PC-3 (cell line): ENCODE measurements around the gene HOXB1. TPM values are rescaled to one million over a fixed set of nuclear protein-coding genes. Genes with fewer than 3 reads are reported as not detected.

Source experiments
- ATAC-seq: fragments of 200-7000 bp; cut with Tn5 transposase; 2 replicates; pipeline ENCODE4 v1.9.1; 2020; ENCODE audit warnings: mild to moderate bottlenecking, moderate library complexity
- BruUV-seq: library from RNA; stranded (reverse); fragments of 400-500 nt; replicated peaks from 2 replicates; lab custom pipeline; 2021; lab: Mats Ljungman, UMichigan
- CTCF ChIA-PET: fragments of 300-600 bp; sonication (Branson Sonifier 250); formaldehyde crosslinking; loops from one replicate; lab custom pipeline; 2022; ENCODE audit warnings: antibody characterized with exemption; lab: Charles Lee
- POLR2A ChIA-PET: fragments of 300-600 bp; sonication (Branson Sonifier 250); formaldehyde crosslinking; loops from one replicate; lab custom pipeline; 2022; ENCODE audit warnings: antibody characterized with exemption; ENCODE audit not compliant: unreplicated experiment; lab: Charles Lee
- DNase-seq: peaks from one replicate; pipeline ENCODE4 v3.0.0-alpha.2; 2015
- H2AFZ ChIP-seq: fragments of 300-600 bp; sonication (generic); 2 replicates; pipeline ENCODE4 v1.6.0; 2016; ENCODE audit warnings: antibody characterized with exemption, low read length
- H3F3A ChIP-seq: fragments of 300-600 bp; sonication (generic); one replicate; pipeline ENCODE4 v1.6.0; 2017; ENCODE audit warnings: antibody characterized with exemption, low read length, control low read depth, mild to moderate bottlenecking; ENCODE audit not compliant: unreplicated experiment
- H3K27ac ChIP-seq: fragments of 300-600 bp; sonication (generic); 2 replicates; pipeline ENCODE4 v1.5.1; 2016; ENCODE audit warnings: mild to moderate bottlenecking, low read length
- H3K27me3 ChIP-seq: fragments of 300-600 bp; sonication (generic); 2 replicates; pipeline ENCODE4 v1.6.1; 2016; ENCODE audit warnings: low read length, mixed read lengths
- H3K36me3 ChIP-seq: fragments of 300-600 bp; sonication (generic); 2 replicates; pipeline ENCODE4 v1.6.1; 2016; ENCODE audit warnings: low read depth, mixed run types, low read length, mixed read lengths
- H3K4me1 ChIP-seq: fragments of 300-600 bp; sonication (generic); 2 replicates; pipeline ENCODE4 v1.5.1; 2016; ENCODE audit warnings: low read length; ENCODE audit not compliant: insufficient read depth
- H3K4me2 ChIP-seq: fragments of 300-600 bp; sonication (generic); 2 replicates; pipeline ENCODE4 v1.6.0; 2016; ENCODE audit warnings: low read length
- H3K4me3 ChIP-seq: fragments of 300-600 bp; sonication (generic); 2 replicates; pipeline ENCODE4 v1.5.1; 2016; ENCODE audit warnings: mild to moderate bottlenecking, low read length, mixed read lengths
- H3K79me2 ChIP-seq: fragments of 300-600 bp; sonication (generic); 2 replicates; pipeline ENCODE4 v1.6.1; 2017; ENCODE audit warnings: low read length, mixed read lengths
- H3K9ac ChIP-seq: fragments of 300-600 bp; sonication (generic); 2 replicates; pipeline ENCODE4 v1.6.0; 2016; ENCODE audit warnings: mild to moderate bottlenecking, low read length
- H3K9me2 ChIP-seq: fragments of 300-600 bp; sonication (generic); replicated peaks from 2 replicates; pipeline ENCODE4 v1.6.1; 2016; ENCODE audit warnings: mixed run types, low read length, mixed read lengths
- H3K9me3 ChIP-seq: fragments of 300-600 bp; sonication (generic); 2 replicates; pipeline ENCODE4 v1.6.1; 2016; ENCODE audit warnings: low read length, mixed read lengths
- H4K20me1 ChIP-seq: fragments of 300-600 bp; sonication (generic); 2 replicates; pipeline ENCODE4 v1.6.1; 2016; ENCODE audit warnings: low read length, mixed read lengths
- CTCF ChIP-seq: fragments of 300-600 bp; sonication (generic); conservative IDR thresholded peaks from 2 replicates; pipeline ENCODE4 v1.5.1; 2017; ENCODE audit warnings: antibody characterized with exemption, low read depth, mild to moderate bottlenecking, low read length
- EZH2 ChIP-seq: fragments of 300-600 bp; sonication (generic); IDR thresholded peaks from one replicate; pipeline ENCODE4 v1.6.1; 2017; ENCODE audit warnings: antibody characterized with exemption, mild to moderate bottlenecking, low read length; ENCODE audit not compliant: unreplicated experiment
- EZH2phosphoT487 ChIP-seq: fragments of 300-600 bp; sonication (generic); IDR thresholded peaks from 2 replicates; pipeline ENCODE4 v1.6.1; 2018; ENCODE audit warnings: mild to moderate bottlenecking, antibody characterized with exemption, low read length, borderline replicate concordance
- intact Hi-C: fragments of 100-400 bp; cut with micrococcal nuclease; formaldehyde crosslinking; loops from 2 replicates; pipeline ENCODE4 v1.9.0; 2023
- total RNA-seq: library from RNA; depleted of rRNA; stranded (reverse); fragments of >200 nt; gene quantifications from 2 replicates; pipeline ENCODE4 v1.2.3, GENCODE V29; 2014

Gene HOXB1
- total RNA-seq, 1 experiment from 2014 or later = not detected

- H3K9me3 ChIP-seq = no peaks in the 10 kb centered on the region
- CTCF ChIA-PET = interaction anchor here (0.7 kb wide), 1 partner anchor 108 kb away, joined by 10 read pairs; no protein-coding TSS in a partner anchor
- H4K20me1 ChIP-seq = no peaks in the 10 kb centered on the region
- peaks cover 59% of the 10 kb centered on the region for H3K4me1 ChIP-seq
- H2AFZ ChIP-seq = no peak overlapping the region
- intact Hi-C loops = loop anchor here (10.0 kb wide), 1 partner anchor 460 kb away; no protein-coding TSS in a partner anchor
- peak overlapping the region; percentile 22; the same call in 1 of the 2 replicates for H3K4me3 ChIP-seq
- no peak for TF ChIP-seq EZH2phosphoT487
- no peak for TF ChIP-seq CTCF
- TF ChIP-seq EZH2 = no peak
- no TSS peak for BruUV-seq
- H3K4me2 ChIP-seq = peak overlapping the region; percentile 66
- peaks cover 17% of the 10 kb centered on the region for H3F3A ChIP-seq
- H3K27me3 ChIP-seq = no peaks in the 10 kb centered on the region
- H3K79me2 ChIP-seq = no peaks in the 10 kb centered on the region
- peak overlapping the region; percentile 97 for H3K27ac ChIP-seq
- ATAC-seq = peak; percentile 19
- POLR2A ChIA-PET = no interaction called here
- no peaks in the 10 kb centered on the region for H3K9me2 ChIP-seq
- no peaks in the 10 kb centered on the region for H3K36me3 ChIP-seq
- H3K9ac ChIP-seq = peak overlapping the region; percentile 71
- peak; percentile 94 for DNase-seq
These were observed 46.0 kb downstream of the HOXB1 start for GRCh38 chr17:48484850-48485249.

- Histone ChIP-seq H3K27ac (peak overlapping the region; percentile 97), H3K4me1 (peaks cover 59% of the 10 kb centered on the region), H3K9ac (peak overlapping the region; percentile 71), H3K27me3 (no peaks in the 10 kb centered on the region), H4K20me1 (no peaks in the 10 kb centered on the region), H3K4me3 (peak overlapping the region; percentile 22; the same call in 1 of the 2 replicates), H3K79me2 (no peaks in the 10 kb centered on the region), H3F3A (peaks cover 17% of the 10 kb centered on the region), H3K4me2 (peak overlapping the region; percentile 66), H2AFZ (no peak overlapping the region), H3K36me3 (no peaks in the 10 kb centered on the region), H3K9me2 (no peaks in the 10 kb centered on the region), H3K9me3 (no peaks in the 10 kb centered on the region)
- BruUV-seq = no TSS peak
- ChIA-PET POLR2A (no interaction called here), CTCF (interaction anchor here (0.7 kb wide), 1 partner anchor 109 kb away, joined by 10 read pairs; no protein-coding TSS in a partner anchor)
- TF ChIP-seq EZH2 (no peak), CTCF (no peak), EZH2phosphoT487 (no peak)
- intact Hi-C loops = loop anchor here (10.0 kb wide), 1 partner anchor 459 kb away; no protein-coding TSS in a partner anchor
- peak; percentile 66 for DNase-seq
- ATAC-seq = peak; percentile 1
These were observed 46.6 kb downstream of the HOXB1 start for GRCh38 chr17:48484256-48484655.

DNA sequence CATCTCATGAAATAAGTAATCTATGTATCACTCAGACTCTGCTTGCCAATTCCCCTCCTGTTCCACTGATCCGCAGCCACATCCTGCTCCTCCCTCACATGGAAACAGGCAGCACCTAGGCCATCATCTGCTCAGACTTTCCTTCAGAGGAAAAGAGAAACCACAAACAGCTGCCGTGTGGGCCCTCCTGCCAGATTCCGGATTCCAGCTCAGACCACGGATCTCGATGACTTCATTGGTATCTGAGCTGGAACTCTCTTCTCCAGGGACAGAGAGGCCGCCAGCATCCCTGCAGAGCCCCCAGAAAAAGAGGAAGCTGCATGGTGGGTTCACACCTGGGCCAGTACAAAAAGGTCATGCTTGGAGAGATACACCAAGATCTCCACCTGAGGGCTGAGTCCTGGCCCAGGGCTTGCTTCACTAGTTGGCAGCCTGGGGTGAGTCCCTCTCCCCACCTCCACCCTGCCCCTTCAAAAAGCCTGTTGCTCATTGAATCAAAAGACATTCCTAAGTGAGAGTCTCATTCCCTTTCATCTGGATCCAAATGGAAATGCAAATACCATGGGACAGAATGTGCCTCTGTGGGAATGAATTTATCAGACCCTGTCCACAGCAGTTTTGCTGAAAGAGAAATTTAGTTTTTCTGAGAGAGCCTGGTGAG is 47.2 kb downstream of the HOXB1 start:
- no peak overlapping the region for H2AFZ ChIP-seq
- intact Hi-C loops = loop anchor here (1.0 to 10.0 kb wide), 2 partner anchors 11 to 459 kb away; no protein-coding TSS in a partner anchor
- peak overlapping the region; percentile 97 for H3K27ac ChIP-seq
- peak overlapping the region; percentile 79 for H3K9ac ChIP-seq
- DNase-seq = peak; percentile 99
- peak; percentile 88 for ATAC-seq
- no peaks in the 10 kb centered on the region for H4K20me1 ChIP-seq
- ChIA-PET POLR2A (interaction anchor here (1.0 to 1.4 kb wide), 2 partner anchors 11 to 13 kb away, joined by 4 to 8 read pairs; no protein-coding TSS in a partner anchor), CTCF (interaction anchor here (0.6 to 1.3 kb wide), 6 partner anchors 9 to 176 kb away, joined by 3 to 7 read pairs (median 3); no protein-coding TSS in a partner anchor)
- BruUV-seq = no TSS peak
- peak overlapping the region; percentile 66 for H3K4me2 ChIP-seq
- no peaks in the 10 kb centered on the region for H3K27me3 ChIP-seq
- peaks cover 59% of the 10 kb centered on the region for H3K4me1 ChIP-seq
- peak overlapping the region; percentile 22; the same call in 1 of the 2 replicates for H3K4me3 ChIP-seq
- TF ChIP-seq EZH2 (no peak), EZH2phosphoT487 (no peak), CTCF (no peak)
- no peaks in the 10 kb centered on the region for H3K79me2 ChIP-seq
- no peaks in the 10 kb centered on the region for H3K9me3 ChIP-seq
- H3F3A ChIP-seq = peaks cover 17% of the 10 kb centered on the region
- H3K36me3 ChIP-seq = no peaks in the 10 kb centered on the region
- H3K9me2 ChIP-seq = no peaks in the 10 kb centered on the region
